ENCODE measurements around the gene ZFYVE28. TPM values are rescaled to one million over a fixed set of nuclear protein-coding genes. Genes with fewer than 3 reads are reported as not detected.

ZFYVE28 gene
- total RNA-seq, 2 experiments from 2014 or later, result 14.8 to 17.2 TPM

DNA sequence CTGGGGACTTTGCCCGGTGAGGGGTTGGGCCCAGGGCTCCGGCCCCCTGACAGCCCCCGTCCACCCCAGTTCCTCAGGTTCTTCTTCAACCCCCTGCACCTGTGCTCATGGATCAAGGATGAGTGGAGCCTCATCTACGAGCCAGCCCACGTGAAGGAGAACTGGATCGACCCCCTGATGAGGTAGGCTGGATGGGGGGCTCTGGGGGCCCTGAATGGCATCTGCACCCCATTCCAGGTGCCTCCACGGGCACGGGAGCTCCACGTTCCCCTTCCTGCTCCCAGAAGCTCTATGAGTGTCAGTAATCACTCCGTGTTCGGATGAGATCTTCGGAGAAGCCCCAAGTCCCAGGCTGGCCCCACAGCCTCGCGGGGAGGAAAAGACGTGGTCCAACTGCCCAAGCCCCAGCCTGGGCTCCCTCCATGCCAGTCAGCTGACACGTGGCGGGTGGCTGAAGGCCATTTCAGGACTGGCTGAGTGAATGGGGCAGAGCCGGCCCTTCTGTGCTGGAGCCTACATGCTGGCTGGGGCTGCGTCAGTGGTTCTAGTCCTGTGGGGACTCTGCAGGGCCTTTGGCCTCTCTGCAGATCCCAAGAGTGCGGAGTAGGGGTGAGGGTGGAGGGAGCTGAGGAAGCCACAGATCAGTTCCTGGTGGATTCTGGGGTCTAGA, 24.8 kb upstream of the ZFYVE28 start:
- H3K9me3 Mint-ChIP-seq, result no peaks in the 10 kb centered on the region
- DNase-seq, result no peak
- no peaks in the 10 kb centered on the region for H3K36me3 Mint-ChIP-seq (ENCODE audit: low read depth)
- peaks cover 3% of the 10 kb centered on the region for H3K4me1 Mint-ChIP-seq
- H3K4me3 Mint-ChIP-seq, result no peak overlapping the region
- no peak overlapping the region for H3K27ac Mint-ChIP-seq
- H3K27me3 Mint-ChIP-seq, result no peaks in the 10 kb centered on the region
- POLR2A ChIA-PET, result no interaction called here
- CTCF ChIA-PET, result interaction anchor here (1.9 to 3.5 kb wide), 5 partner anchors 18 to 224 kb away, joined by 5 to 22 read pairs (median 11); partner anchors contain the start of gene RNF4

DNA sequence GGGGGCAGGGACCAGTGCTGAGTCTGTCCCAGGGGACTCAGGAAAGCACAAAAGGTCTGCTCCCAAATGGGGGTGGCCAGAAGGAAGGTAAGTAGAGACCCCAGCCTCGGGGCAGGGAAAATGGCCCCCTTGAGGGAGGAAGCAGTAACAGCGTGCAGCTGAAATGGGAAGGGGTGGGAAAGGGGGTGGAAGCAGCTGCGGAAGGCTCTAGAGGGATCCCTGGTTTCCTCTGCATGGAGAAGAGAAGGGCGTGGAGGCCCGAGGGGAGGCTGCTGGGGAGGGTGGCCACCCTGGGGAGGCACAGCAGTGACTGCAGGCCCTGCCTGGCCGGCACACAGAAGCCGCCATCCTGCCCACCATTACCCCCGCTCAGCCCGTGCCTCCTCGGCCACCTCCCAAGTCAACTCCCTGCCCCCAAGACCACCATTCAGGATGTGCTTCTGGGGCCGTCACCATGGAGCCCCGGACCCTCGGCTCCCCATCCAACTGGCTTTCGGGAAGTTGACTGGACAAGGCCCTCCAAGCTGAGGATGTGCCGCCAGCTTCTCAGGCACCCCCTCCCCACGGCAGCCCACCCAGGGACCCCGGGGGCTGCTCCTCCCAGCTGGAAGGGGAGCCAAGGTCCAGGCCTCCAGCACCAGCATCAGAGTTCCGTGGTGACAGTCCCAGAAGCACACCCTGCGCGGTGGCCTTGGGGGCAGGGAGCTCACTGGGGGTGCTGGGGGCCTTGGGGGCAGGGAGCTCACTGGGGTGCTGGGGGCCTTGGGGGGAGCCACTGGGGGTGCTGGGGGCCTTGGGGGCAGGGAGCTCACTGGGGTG, 23.9 kb upstream of the ZFYVE28 start:
- Mint-ChIP-seq H3K27ac (no peak overlapping the region), H3K36me3 (ENCODE audit: low read depth) (no peaks in the 10 kb centered on the region), H3K9me3 (no peaks in the 10 kb centered on the region), H3K4me3 (no peak overlapping the region), H3K4me1 (peaks cover 3% of the 10 kb centered on the region), H3K27me3 (no peaks in the 10 kb centered on the region)
- ChIA-PET POLR2A (no interaction called here), CTCF (interaction anchor here (1.0 to 3.5 kb wide), 12 partner anchors 12 to 223 kb away, joined by 3 to 22 read pairs (median 6); partner anchors contain the start of gene RNF4)
- DNase-seq, result no peak

DNA sequence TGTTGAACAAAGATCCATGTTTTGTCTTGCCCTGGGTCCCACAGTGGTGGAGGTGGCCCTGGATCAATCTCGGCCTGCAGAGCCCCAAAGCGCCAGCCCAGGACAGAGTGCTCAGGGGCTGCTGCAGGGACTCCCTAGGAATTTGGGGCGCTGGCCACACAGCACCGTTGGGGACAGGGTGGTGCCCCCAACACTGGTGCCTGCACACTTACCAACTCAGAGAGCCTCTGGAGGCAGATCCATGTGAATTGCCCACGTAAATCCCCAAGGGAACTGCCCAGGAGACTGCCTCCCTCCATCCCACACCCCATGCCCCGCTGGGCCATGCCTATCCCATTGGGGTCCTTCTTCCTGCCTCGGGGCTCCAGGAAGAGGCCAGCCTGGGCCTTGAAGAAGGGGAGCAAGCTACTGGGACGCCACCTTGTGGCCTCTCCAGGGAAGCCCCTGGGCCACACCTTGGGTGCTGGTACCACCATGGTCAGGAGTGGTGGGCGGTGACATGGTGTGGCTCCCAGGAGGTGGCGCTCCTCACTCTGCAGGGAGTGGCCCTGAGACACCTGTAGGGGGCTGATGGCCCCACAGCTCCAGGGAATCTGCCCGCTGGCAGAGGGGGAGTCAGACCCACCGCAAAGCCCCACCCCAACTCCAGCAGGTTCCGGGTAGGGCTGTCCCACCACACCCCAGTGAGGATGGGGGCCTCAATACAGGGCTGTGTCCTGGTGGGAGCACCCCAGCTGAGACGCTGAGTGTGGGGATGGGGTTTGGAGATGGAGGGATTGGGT, 23.1 kb upstream of the ZFYVE28 start:
- H3K4me1 Mint-ChIP-seq, result peaks cover 3% of the 10 kb centered on the region
- no peaks in the 10 kb centered on the region for H3K36me3 Mint-ChIP-seq (ENCODE audit: low read depth)
- ChIA-PET POLR2A (no interaction called here), CTCF (interaction anchor here (0.6 to 3.5 kb wide), 18 partner anchors 9 to 222 kb away, joined by 3 to 22 read pairs (median 4); partner anchors contain the start of genes HAUS3, POLN and RNF4)
- DNase-seq, result peak; percentile 76
- no peak overlapping the region for H3K4me3 Mint-ChIP-seq
- no peaks in the 10 kb centered on the region for H3K27me3 Mint-ChIP-seq
- H3K27ac Mint-ChIP-seq, result no peak overlapping the region
- no peaks in the 10 kb centered on the region for H3K9me3 Mint-ChIP-seq

DNA sequence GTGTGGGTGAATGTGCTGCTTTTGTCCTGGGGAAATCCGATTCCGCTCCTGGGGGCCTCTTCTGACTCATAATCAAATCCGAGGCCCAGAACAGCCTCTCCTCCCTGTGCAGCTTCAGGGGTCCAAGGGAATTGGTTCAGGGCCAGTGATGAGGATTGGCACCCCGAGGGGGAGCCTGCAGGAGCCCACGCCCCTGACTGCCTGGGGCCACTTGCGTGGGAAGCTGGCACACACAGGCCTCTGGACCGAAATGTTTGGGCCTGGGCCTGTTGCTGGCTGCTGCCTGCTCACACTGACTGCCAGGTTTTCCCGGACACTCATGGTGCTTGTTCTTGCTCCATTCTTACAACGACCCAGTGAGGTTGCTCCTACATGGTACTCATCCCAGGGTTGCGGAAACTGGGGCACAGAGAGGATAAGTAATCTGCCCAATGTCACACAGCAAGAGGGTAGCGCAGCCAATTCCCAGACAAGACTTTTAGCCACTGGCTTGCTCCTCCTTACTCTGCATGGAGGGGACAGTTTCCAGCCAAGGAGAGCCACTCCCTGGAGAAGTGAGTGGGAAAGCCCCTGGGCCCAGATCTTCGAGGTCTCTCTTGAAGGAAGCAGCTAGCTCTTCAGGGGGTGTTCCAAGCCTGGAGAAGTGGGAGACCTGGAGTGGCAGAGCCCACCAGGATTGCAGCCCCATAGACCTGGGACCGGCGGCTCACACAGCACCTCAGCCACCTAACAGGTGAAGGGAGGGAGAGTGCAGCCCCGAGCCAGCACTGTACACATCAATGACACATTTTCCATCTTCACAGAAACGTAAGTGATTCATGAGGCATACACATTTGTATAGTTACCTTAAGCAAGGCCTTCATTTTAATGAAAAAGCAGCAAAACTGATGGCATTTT, 20.6 kb upstream of the ZFYVE28 start:
- CTCF ChIA-PET, result interaction anchor here (0.6 kb wide), 1 partner anchor 81 kb away, joined by 3 read pairs; no protein-coding TSS in a partner anchor
- H3K4me1 Mint-ChIP-seq, result peaks cover 3% of the 10 kb centered on the region

DNA sequence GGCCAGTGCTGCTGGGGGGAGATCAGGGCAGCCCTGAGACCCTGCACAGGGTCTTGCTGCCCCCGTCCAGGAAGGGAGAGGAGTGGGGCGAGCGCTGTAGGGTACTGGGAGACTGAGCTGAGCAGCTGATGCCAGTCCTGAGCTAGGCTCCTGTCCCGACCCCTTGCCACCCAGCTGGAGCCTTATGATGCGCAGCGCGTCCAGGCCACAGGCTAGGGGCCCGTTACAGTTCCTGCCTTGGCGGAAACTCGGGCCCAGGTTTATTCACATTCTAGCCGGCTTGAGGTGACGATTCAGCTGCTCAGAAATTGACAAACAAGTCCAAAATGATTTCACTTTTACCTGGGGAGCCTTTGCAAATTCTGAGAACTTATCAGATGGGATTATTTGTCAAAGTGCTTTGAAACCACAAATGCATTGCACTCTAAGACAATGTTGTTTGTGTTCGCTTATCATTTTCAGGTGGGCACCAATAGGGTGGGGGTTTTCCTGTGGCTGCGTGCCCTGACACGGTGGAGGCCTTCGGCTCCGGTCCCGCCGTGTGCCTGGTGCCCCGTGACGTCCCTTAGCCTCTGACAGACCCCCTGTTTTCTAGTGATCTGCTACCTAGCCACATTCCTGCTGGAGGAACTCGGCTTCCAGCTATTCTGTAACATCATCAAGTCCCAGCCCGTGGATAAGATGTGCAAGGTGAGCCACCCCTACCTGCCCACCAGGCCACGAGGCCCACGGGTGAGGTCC, 19.2 kb upstream of the ZFYVE28 start:
- POLR2A ChIA-PET, result no interaction called here
- CTCF ChIA-PET, result no interaction called here
- peaks cover 3% of the 10 kb centered on the region for H3K4me1 Mint-ChIP-seq
- H3K27me3 Mint-ChIP-seq, result no peaks in the 10 kb centered on the region
- H3K36me3 Mint-ChIP-seq (ENCODE audit: low read depth), result no peaks in the 10 kb centered on the region
- H3K9me3 Mint-ChIP-seq, result no peaks in the 10 kb centered on the region
- no peak for DNase-seq
- H3K4me3 Mint-ChIP-seq, result no peak overlapping the region
- no peak overlapping the region for H3K27ac Mint-ChIP-seq

More for the DNA sequence above, 20.6 kb upstream of the ZFYVE28 start:
- DNase-seq, result no peak
- no peak overlapping the region for H3K27ac Mint-ChIP-seq
- no peaks in the 10 kb centered on the region for H3K9me3 Mint-ChIP-seq
- H3K27me3 Mint-ChIP-seq, result no peaks in the 10 kb centered on the region
- H3K4me3 Mint-ChIP-seq, result no peak overlapping the region
- POLR2A ChIA-PET, result interaction anchor here (0.6 kb wide), 1 partner anchor 713 kb away, joined by 3 read pairs; no protein-coding TSS in a partner anchor
- H3K36me3 Mint-ChIP-seq (ENCODE audit: low read depth), result no peaks in the 10 kb centered on the region

DNA sequence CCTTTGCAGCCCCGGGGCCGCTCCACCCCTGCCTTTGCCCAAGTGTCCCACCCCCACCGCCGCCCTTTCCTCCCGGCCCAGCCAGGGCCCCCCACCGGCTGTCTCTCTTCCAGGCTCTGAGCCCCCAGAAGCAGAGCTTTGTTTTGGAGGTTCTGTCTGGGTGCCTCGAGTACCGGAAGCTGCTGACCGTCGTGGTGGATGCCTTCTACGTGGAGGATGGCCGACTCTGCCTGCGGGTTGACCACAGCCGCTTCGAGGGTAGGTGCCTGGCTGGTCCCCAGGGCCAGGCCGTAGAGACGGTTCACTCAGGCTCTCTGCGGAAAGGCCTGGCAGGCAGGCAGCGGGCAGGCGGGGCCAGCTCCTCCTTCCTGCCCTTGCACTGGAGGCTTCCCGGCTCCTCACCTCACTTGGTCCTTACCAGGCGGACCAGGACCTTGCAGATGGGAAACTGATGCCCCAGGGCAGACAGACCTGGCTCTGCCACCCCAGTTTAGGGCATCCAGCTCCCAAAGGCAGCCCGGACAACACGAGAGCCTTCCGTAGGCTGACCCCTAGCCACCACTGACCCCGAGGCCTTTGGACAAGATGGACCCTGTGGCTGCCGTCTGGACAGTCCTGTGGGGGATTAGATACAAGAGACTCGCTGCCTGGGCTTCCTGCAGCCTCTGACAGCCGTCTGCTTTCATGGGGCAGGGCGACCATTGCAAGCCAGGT, 18.5 kb upstream of the ZFYVE28 start:
- CTCF ChIA-PET, result interaction anchor here (1.2 to 1.3 kb wide), 3 partner anchors 14 to 217 kb away, joined by 3 to 5 read pairs (median 3); no protein-coding TSS in a partner anchor
- POLR2A ChIA-PET, result no interaction called here
- Mint-ChIP-seq H3K36me3 (ENCODE audit: low read depth) (no peaks in the 10 kb centered on the region), H3K4me1 (peaks cover 3% of the 10 kb centered on the region), H3K27me3 (no peaks in the 10 kb centered on the region), H3K4me3 (no peak overlapping the region), H3K9me3 (no peaks in the 10 kb centered on the region), H3K27ac (no peak overlapping the region)
- no peak for DNase-seq

DNA sequence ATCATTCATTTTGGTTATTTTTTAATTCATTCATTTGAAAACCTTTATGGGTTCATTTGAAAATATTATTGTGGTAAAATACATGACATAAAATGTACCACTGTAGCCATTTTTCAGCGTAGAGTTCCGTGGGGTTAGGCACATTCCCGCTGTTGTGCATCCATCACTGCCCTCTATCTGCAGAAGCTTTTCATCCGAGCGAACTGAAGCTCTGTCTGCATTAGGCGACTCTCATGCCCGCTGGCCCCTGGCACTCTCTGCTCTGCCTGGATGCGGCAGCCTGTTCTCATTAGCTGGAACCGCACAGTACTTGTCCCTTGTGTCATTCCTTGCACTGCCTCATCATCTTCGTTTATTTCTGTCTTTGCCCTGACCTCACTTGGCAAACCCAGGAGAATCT, 17.9 kb upstream of the ZFYVE28 start:
- Mint-ChIP-seq H3K4me3 (no peak overlapping the region), H3K4me1 (no peaks in the 10 kb centered on the region), H3K9me3 (no peaks in the 10 kb centered on the region), H3K27ac (no peak overlapping the region), H3K36me3 (ENCODE audit: low read depth) (no peaks in the 10 kb centered on the region), H3K27me3 (no peaks in the 10 kb centered on the region)
- ChIA-PET CTCF (interaction anchor here (1.2 to 1.3 kb wide), 3 partner anchors 13 to 216 kb away, joined by 3 to 5 read pairs (median 3); no protein-coding TSS in a partner anchor), POLR2A (no interaction called here)
- DNase-seq, result no peak

DNA sequence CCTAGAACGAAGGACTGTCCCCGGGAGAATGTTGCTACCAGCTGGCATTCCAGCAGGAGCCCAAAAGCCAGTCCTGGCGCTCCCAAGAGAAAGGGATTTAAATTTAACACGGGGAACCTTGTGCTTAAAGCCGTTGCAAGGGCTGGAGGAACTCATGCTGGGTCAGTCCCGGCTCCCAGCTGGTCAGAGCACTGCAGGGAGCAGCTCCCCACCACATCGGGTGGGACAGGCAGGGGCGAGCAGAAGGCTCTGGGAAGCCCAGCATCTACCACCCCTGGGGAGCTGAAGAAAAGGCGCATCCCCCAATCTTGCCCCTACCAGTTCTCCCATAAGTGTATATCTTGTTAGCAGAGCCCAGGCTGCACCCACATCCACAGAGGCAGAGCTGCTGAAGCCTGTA, 16.0 kb upstream of the ZFYVE28 start:
- H3K9me3 Mint-ChIP-seq, result no peaks in the 10 kb centered on the region
- ChIA-PET CTCF (interaction anchor here (0.9 to 2.2 kb wide), 2 partner anchors 12 to 16 kb away, joined by 3 to 8 read pairs; partner anchors contain the start of gene CFAP99), POLR2A (no interaction called here)
- H3K27ac Mint-ChIP-seq, result no peak overlapping the region
- H3K36me3 Mint-ChIP-seq (ENCODE audit: low read depth), result no peaks in the 10 kb centered on the region
- no peaks in the 10 kb centered on the region for H3K4me1 Mint-ChIP-seq
- no peaks in the 10 kb centered on the region for H3K27me3 Mint-ChIP-seq
- no peak for DNase-seq
- H3K4me3 Mint-ChIP-seq, result no peak overlapping the region

DNA sequence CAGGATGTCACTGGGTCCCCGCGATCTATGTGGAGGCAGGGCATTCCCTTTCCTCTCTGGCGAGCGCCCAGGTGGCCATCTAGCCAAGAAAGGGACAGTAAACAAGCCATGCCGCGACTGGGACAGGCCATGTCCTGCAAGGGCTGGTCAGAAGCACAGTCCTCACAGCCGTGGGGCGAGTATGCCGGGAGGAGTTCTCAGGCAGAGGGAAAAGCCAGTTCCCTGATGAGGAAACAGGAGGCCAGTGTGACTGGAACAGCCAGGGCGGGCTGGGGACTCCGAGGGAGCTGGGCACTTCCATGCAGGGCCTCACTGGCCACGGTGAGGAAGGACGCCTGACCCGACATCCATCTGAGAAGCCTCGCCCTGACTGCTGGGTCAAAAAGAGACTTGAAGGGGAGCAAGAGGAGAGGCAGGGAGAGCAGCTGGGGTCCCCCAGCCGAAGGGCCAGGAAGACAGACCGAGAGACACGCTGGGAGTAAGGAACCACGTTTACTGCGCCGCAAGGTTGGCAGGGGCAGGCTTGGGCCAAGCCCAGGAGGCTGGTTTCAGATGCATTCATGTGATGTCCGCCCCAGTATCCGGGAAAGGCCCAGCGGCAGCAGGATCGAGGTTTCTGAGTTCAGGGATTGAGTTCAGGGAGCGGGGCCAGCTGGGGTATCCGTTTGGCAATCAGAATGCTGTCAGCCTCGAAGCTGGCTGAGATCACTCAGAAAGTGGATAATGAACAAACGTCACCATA, 15.3 kb upstream of the ZFYVE28 start:
- Mint-ChIP-seq H3K4me3 (no peak overlapping the region), H3K36me3 (ENCODE audit: low read depth) (no peaks in the 10 kb centered on the region), H3K27ac (no peak overlapping the region), H3K4me1 (no peaks in the 10 kb centered on the region), H3K27me3 (no peaks in the 10 kb centered on the region), H3K9me3 (no peaks in the 10 kb centered on the region)
- DNase-seq, result no peak
- CTCF ChIA-PET, result interaction anchor here (0.9 to 2.2 kb wide), 2 partner anchors 12 to 15 kb away, joined by 3 to 8 read pairs; partner anchors contain the start of gene CFAP99
- POLR2A ChIA-PET, result no interaction called here

DNA sequence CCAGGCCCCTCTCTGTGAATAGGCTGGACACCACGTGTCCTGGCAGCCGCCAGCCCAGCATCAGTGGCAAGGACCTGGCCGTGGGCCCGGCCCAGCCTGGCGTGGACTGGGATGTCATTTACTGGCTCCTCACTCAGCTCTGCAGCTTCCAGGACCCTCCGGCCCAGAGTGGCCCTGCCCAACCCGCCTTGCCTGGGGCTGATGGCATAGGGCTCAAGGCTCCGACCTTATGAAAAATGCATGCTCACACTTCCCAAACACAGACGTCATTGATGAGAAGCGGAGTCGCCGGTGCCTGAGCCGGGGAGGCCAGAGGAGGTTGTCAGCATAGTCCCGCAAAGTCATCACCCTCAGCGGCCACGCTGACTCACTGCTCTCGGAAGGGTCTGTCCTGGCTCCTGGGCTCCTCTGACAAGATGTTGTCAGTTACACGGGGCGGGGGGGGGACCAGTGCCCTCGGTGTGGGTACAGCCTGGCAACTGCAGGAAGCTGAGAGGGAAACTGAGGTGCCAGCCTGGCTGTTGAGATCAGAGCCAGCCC, 14.6 kb upstream of the ZFYVE28 start:
- Mint-ChIP-seq H3K36me3 (ENCODE audit: low read depth) (no peaks in the 10 kb centered on the region), H3K4me1 (no peaks in the 10 kb centered on the region), H3K27me3 (no peaks in the 10 kb centered on the region), H3K4me3 (no peak overlapping the region), H3K9me3 (no peaks in the 10 kb centered on the region), H3K27ac (no peak overlapping the region)
- CTCF ChIA-PET, result interaction anchor here (2.2 kb wide), 1 partner anchor 11 kb away, joined by 8 read pairs; no protein-coding TSS in a partner anchor
- DNase-seq, result no peak
- POLR2A ChIA-PET, result no interaction called here

All from activated CD4-positive, alpha-beta T cell treated with anti-CD3 and anti-CD28 coated beads, Interleukin-2, amount 10 ng/mL, durations not matched to agents 7 days and 5 days (primary cell).